GM23248 (cell line): ENCODE results near the gene KLHDC8B.

Source experiments
- EZH2 ChIP-seq: fragments of 200-600 bp; sonication (generic); IDR thresholded peaks from 2 replicates; pipeline ENCODE4 v1.6.1; 2018; ENCODE audit warnings: antibody characterized with exemption, mild to moderate bottlenecking; ENCODE audit not compliant: insufficient read depth, poor library complexity, severe bottlenecking
- EZH2phosphoT487 ChIP-seq: fragments of 200-600 bp; sonication (generic); IDR thresholded peaks from 2 replicates; pipeline ENCODE4 v1.6.1; 2018; ENCODE audit warnings: antibody characterized with exemption, moderate library complexity, mild to moderate bottlenecking, low read depth; ENCODE audit not compliant: insufficient read depth

GRCh38 chr3:49180116-49180515 lies 8.7 kb downstream of the KLHDC8B start:
- TF ChIP-seq EZH2, result no peak
- TF ChIP-seq EZH2phosphoT487, result no peak
